ENCODE data around the gene SYTL4.

Gene SYTL4

GRCh38 chrX:100687546-100687945 is 44.4 kb downstream of the SYTL4 start:
- DNase-seq = peak; percentile 25

GRCh38 chrX:100687128-100687527 is 44.8 kb downstream of the SYTL4 start:
- DNase-seq = peak; percentile 59

GRCh38 chrX:100685997-100686305 is 46.0 kb downstream of the SYTL4 start:
- no peak for DNase-seq

- peak; percentile 87 for DNase-seq
Observed at GRCh38 chrX:100685284-100685996, 46.5 kb downstream of the SYTL4 start.

- DNase-seq = no peak
Observed at GRCh38 chrX:100682939-100683338, 49.0 kb downstream of the SYTL4 start.

DNA sequence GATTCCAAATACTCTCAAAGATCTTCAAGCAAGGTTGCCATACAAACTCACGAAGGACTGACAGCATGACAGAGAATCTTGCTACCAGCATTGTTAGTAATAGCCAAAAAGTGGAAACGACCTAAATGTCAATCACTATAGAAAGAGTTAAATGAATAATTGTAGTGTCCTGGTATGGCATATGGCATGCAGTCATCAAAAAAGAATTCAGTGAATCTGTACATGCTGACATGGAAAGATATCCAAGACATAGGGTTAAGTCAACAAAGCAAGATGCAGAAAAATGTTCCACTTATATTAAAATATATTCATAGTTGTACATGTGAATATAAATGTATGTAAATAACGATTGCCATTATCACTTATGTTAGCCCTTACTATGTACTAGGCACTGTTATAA is 50.3 kb downstream of the SYTL4 start:
- no peak for DNase-seq

- DNase-seq = no peak
Observed at GRCh38 chrX:100680756-100681155, 51.2 kb downstream of the SYTL4 start.

DNA sequence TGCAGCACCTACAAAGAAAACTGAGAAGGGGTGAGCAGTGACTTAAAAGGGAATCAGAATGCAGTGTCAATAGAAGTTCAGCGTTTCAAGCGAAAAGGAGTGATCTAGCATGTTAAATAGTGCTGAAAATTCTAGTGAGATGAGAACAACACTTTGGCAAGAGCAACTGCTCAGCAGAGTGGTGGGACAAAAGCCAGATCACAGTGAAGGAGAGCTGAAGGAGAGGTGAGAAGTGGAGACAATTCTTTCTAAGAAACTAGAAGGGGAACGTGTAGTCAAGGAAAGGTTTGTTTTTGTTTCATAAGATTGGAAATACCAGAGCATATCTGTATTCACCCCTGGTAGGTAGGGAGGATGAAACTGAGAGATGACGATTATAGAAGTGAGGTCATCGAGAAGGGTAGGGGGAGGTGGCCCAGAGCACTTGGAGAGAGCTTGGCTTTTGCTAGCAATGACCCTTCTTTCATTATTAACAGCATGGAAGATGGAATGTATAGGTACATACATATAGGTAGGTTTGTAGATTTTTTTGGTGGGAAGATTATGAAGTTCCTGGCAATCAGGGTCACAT is 54.2 kb downstream of the SYTL4 start:
- no peak for DNase-seq

DNA sequence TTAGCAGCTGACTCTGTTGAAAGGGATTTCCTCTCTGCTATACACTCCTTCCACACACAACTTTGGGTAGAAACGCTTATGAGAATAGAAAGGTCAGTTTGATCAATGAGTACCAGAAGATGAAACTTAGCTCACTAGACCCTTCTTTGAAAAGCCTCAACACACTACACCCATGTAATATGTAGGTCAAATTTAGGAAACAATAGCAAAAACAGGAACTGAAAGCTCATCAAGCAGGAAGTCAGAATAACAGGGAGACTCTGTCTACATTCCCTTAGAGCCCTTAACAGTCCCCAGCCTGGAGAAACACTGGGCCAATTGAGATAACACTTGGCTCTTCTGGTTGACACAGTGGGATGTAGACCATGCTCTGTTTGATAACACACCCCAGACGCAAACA is 57.2 kb downstream of the SYTL4 start:
- peak; percentile 38 for DNase-seq

DNA sequence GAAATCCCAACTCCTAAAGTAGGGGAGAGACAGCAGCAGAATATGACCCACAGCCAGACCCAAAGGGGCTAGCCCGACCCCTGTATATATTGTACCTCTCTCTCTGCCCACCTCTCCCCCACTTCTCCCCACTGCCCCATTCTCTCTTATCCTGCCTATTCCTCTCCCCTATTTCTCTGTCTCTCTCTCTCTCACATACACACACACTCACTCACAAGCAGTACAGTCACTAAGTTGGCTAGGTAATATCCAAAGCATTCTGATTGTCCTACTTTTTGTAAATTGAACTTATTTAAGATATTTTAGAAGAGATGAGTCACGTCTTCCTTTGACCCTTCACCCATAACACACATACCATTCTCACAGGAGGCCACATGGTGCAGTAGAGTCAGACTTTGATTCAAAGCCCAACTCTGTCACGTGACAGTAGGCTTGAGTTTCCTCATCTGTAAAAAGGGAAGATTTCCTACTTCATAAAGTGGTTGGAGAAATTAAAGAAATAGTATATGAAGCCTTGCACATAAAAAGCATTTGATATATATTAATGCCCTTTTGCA is 58.4 kb downstream of the SYTL4 start:
- no peak for DNase-seq

GRCh38 chrX:100672966-100673365 is 59.0 kb downstream of the SYTL4 start:
- DNase-seq = no peak

DNA sequence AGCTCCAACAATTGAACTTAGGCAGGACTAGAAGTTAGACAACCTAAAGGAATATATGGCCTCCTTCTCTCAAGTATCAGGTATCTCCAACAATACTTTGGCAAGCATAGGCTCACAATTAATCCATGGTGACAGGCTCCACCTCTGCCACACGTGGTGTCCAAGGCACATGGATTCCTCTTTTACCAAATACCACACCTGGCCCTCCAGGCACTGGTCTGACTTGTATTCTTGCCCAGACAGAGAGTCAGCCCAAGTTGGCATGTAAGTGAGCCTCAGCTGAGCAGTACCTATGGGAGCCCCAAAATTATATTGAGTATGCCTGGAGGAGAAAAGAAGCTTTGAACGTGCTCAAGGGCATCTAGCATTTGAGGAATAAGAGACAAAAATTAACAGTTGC is 68.3 kb downstream of the SYTL4 start:
- DNase-seq = no peak

DNA sequence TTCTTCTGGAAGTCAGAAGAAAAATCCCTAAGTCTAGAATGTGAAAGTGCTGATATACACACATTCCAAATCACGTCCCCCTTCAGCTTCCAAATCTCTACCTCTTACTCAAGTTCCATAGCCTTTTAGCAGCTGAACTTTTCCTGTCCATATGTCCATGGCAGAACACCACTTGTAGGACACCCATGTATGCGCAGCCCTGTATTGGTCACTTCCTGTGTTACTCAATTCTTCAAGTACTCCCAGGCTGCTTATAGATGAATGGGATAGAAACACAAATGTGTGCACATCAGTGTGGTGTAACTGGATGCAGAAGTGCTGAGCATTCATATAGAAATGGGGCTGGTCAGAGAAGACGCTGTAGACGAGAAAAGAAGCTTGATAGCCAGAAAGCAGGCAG is 69.1 kb downstream of the SYTL4 start:
- no peak for DNase-seq

DNA sequence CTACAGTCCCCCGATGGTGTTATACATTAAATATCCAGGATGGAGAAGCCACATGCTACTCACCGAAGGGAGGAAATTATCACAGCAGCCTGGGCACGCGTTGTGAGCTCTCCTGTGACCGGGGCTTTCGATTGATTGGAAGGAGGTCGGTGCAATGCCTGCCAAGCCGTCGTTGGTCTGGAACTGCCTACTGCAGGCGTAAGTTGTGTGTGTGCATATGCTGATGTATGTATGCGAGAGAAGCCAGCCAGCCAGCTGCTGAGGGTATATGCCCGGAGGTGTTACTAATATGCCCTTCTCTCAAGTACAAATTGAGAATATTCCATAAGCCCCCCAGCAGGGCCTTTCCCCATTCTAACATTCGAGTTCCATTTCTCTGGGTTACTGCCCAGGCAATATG is 69.8 kb downstream of the SYTL4 start:
- no peak for DNase-seq

DNA sequence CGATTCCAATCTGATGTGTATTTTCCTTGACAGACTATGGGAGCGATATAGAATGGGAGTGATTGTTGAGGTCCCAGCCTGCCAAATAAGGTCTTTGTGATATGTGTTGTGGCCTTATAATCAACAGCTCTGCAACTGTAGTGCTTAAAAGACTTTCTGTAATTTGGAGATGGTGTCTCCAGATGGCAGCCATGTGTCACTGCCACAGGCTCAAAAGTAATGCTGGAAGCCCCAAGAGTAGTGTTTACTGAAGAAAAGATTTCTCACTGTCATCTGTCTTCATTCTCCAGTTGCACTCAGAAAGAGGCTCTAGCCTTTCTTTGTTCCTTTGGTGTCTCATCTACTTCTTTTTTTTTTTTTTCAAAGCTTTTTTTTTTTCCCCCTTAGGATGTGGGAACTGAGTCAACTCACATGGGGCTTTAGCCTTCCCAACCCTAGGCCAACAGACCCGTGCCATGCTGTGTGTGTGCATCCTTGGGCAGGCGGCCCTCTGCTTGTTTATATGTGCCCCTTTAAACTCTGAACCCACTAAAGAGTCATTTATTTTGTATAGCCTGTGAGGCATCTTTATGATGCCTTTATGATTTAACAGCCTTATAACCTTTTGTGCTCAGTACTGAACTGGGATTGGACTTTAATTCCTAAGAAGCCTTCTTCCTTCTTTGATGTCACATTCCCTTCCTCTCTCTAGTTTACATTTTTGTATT is 72.3 kb downstream of the SYTL4 start:
- DNase-seq = no peak

GRCh38 chrX:100658941-100659381 is 73.0 kb downstream of the SYTL4 start:
- no peak for DNase-seq

- DNase-seq = peak; percentile 38
Observed at GRCh38 chrX:100654261-100654660, 77.7 kb downstream of the SYTL4 start.

GRCh38 chrX:100652266-100652665 is 79.7 kb downstream of the SYTL4 start:
- DNase-seq = no peak

GRCh38 chrX:100650841-100651240 is 81.1 kb downstream of the SYTL4 start:
- DNase-seq = no peak

DNA sequence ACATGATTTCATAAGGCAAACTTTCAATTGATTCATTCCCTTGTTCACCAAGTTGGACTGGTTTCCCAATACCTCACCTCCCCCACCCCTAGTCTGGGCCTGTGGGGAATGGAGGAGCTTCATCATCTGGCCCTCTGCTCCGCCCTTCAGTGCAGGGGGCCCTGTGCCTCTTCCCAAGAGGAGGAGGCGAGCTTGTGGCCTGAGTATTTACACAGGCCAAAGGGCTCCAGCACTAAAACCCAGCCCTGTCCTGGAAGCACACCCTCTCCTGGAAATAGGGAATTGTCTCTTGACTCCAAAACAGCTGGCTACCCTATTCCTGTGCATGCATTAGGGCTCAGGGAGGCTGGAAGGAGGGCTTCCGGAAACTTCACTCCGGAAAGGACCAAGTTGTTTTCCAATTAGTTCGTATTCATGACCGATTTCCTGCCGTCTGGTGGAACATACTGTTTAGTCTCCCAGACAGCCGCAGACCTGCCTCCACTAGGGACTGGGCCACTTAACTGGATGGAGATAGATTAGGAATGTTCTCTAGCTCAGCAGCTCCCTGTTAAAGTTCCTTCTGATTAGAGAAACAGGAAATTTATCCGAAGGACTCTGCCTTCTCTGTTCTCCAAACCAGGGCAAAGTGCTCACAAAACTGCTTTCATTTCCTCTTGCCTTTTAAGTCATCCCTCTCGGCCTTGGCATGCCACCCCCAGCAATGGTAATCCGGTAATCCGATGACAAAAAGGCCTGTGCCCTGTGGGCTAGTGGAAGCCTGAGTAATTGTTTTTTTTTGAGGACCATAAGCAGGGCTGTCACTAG is 82.2 kb downstream of the SYTL4 start:
- no peak for DNase-seq

DNA sequence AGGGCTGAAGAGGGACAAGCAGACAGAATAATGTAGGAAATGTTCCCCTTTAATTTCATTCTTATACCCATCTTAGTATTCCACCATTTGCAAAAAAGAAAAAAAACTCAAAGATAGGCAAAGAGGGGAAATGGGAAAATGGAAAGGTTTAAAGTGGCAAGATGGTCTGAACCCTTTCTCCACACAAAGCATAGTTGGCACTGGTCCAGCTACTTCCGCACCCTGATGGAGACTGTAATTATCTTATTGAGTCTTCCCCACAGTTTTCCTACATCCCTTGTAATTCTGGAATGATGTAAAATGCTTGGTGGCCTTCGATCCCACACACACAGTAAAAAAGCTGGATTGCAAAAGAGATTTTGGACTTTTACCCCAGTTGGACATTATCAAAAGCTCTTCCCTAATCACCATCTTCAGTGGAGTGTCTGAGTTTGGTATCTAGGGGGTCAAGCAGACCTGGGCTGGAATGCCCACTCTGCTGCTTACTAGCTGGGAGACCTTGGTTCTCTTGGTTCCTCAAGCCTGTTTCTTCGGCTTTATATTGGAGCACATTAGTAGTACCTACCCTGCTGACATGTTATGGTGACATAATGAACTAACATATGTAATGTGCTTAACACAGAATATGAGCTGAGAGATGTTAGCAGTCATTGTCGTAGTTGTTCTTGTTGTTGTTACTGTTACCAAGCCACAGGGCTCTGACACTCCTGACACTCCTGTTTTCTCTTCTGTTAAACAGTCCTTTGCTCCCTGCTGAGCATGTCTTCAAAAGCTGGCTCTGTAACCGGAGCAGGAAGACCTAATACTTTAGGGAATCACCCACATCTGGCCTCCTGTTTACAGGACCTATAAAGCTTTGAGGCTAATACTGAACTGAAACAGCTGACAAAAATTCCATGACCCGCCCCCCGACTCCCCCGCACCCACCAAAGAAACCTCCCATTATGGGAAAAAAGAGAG is 83.2 kb downstream of the SYTL4 start:
- DNase-seq = no peak

DNA sequence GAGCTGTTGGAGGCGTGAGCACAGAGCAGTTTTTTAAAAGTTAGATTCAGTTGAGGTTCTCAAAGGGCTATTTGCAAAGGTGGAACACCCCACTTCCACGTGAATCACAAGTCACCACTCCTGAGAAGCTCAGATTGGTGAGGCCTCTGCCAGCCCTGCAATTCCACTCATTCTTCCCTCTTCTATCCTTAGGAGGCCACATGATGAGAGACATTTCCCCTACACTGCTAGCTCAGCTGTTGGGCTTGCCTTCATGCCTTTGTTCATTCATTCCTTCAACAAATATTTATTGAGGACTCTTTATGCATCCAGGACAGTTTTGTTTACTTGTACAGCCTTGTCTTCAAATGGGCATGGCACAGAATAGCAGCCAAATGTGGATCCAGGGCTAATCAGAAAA is 84.2 kb downstream of the SYTL4 start:
- DNase-seq = no peak

Measured in hematopoietic multipotent progenitor cell treated with erythropoietin and hydrocortisone succinate and interleukin-3 and kit ligand, for 4 days (in vitro differentiated cells).